ENCODE data around the gene AGPAT4.

AGPAT4 gene

GRCh38 chr6:161237176-161237575 is 36.7 kb downstream of the AGPAT4 start:
- Histone ChIP-seq H2BK5ac (ENCODE audit: low read length) (no peak overlapping the region), H3K4me3 (ENCODE audit: low read length) (no peak overlapping the region), H4K8ac (ENCODE audit: low read depth, low read length) (no peak overlapping the region), H3K23ac (ENCODE audit: low read length) (no peak overlapping the region), H3K27me3 (ENCODE audit: insufficient read depth, low read length, poor library complexity) (no peaks in the 10 kb centered on the region), H2AK5ac (ENCODE audit: low read length) (no peak overlapping the region), H2BK120ac (ENCODE audit: low read depth, low read length) (no peak overlapping the region), H3K79me2 (ENCODE audit: control insufficient read depth, insufficient read depth, low read length) (peaks cover 33% of the 10 kb centered on the region), H3K4ac (ENCODE audit: low read depth, low read length) (no peak overlapping the region), H4K5ac (ENCODE audit: low read length) (no peak overlapping the region), H3K4me1 (ENCODE audit: control insufficient read depth, low read depth, low read length) (peaks cover 3% of the 10 kb centered on the region), H3K18ac (ENCODE audit: low read length) (no peak overlapping the region), H3K4me2 (ENCODE audit: low read length) (no peak overlapping the region), H3K27ac (ENCODE audit: low read depth, low read length) (no peak overlapping the region), H2BK15ac (replicated peaks; ENCODE audit: low read depth) (no peak overlapping the region), H3K79me1 (ENCODE audit: low read length) (peaks cover 31% of the 10 kb centered on the region), H3K36me3 (ENCODE audit: control insufficient read depth, insufficient read depth, low read length) (no peaks in the 10 kb centered on the region), H3K9ac (ENCODE audit: low read length) (no peak overlapping the region), H3K56ac (ENCODE audit: low read length) (no peak overlapping the region)
- WGBS (ENCODE audit: extremely low coverage, insufficient coverage, low lambda C conversion rate) = no CpG with 5 or more reads among the region's 1 CpG
- peak; percentile 49 for DNase-seq

- H2BK15ac ChIP-seq (replicated peaks; ENCODE audit: low read depth) = no peak overlapping the region
- H2BK5ac ChIP-seq (ENCODE audit: low read length) = no peak overlapping the region
- peaks cover 33% of the 10 kb centered on the region for H3K79me2 ChIP-seq (ENCODE audit: control insufficient read depth, insufficient read depth, low read length)
- no peaks in the 10 kb centered on the region for H3K36me3 ChIP-seq (ENCODE audit: control insufficient read depth, insufficient read depth, low read length)
- H3K56ac ChIP-seq (ENCODE audit: low read length) = no peak overlapping the region
- no peak overlapping the region for H4K8ac ChIP-seq (ENCODE audit: low read depth, low read length)
- no peak overlapping the region for H4K5ac ChIP-seq (ENCODE audit: low read length)
- H3K4me3 ChIP-seq (ENCODE audit: low read length) = no peak overlapping the region
- no peak overlapping the region for H2AK5ac ChIP-seq (ENCODE audit: low read length)
- H3K4ac ChIP-seq (ENCODE audit: low read depth, low read length) = no peak overlapping the region
- no CpG with 5 or more reads among the region's 15 CpGs for WGBS (ENCODE audit: extremely low coverage, insufficient coverage, low lambda C conversion rate)
- no peak overlapping the region for H2BK120ac ChIP-seq (ENCODE audit: low read depth, low read length)
- no peak overlapping the region for H3K9ac ChIP-seq (ENCODE audit: low read length)
- H3K4me1 ChIP-seq (ENCODE audit: control insufficient read depth, low read depth, low read length) = peaks cover 3% of the 10 kb centered on the region
- no peak overlapping the region for H3K18ac ChIP-seq (ENCODE audit: low read length)
- no peak overlapping the region for H3K27ac ChIP-seq (ENCODE audit: low read depth, low read length)
- no peak for DNase-seq
- H3K79me1 ChIP-seq (ENCODE audit: low read length) = peaks cover 33% of the 10 kb centered on the region
- H3K23ac ChIP-seq (ENCODE audit: low read length) = no peak overlapping the region
- no peak overlapping the region for H3K4me2 ChIP-seq (ENCODE audit: low read length)
- no peaks in the 10 kb centered on the region for H3K27me3 ChIP-seq (ENCODE audit: insufficient read depth, low read length, poor library complexity)
Observed at GRCh38 chr6:161235776-161236633, 37.9 kb downstream of the AGPAT4 start.

- H3K4me1 ChIP-seq (ENCODE audit: control insufficient read depth, low read depth, low read length) = peaks cover 6% of the 10 kb centered on the region
- no peak overlapping the region for H2AK5ac ChIP-seq (ENCODE audit: low read length)
- H2BK5ac ChIP-seq (ENCODE audit: low read length) = no peak overlapping the region
- no peaks in the 10 kb centered on the region for H3K36me3 ChIP-seq (ENCODE audit: control insufficient read depth, insufficient read depth, low read length)
- H4K5ac ChIP-seq (ENCODE audit: low read length) = no peak overlapping the region
- H3K23ac ChIP-seq (ENCODE audit: low read length) = no peak overlapping the region
- no peak overlapping the region for H3K4ac ChIP-seq (ENCODE audit: low read depth, low read length)
- peaks cover 34% of the 10 kb centered on the region for H3K79me1 ChIP-seq (ENCODE audit: low read length)
- H3K18ac ChIP-seq (ENCODE audit: low read length) = no peak overlapping the region
- H3K27me3 ChIP-seq (ENCODE audit: insufficient read depth, low read length, poor library complexity) = no peaks in the 10 kb centered on the region
- H4K8ac ChIP-seq (ENCODE audit: low read depth, low read length) = no peak overlapping the region
- DNase-seq = peak; percentile 85
- H2BK120ac ChIP-seq (ENCODE audit: low read depth, low read length) = no peak overlapping the region
- no CpG with 5 or more reads among the region's 10 CpGs for WGBS (ENCODE audit: extremely low coverage, insufficient coverage, low lambda C conversion rate)
- H2BK15ac ChIP-seq (replicated peaks; ENCODE audit: low read depth) = no peak overlapping the region
- H3K79me2 ChIP-seq (ENCODE audit: control insufficient read depth, insufficient read depth, low read length) = peaks cover 25% of the 10 kb centered on the region
- no peak overlapping the region for H3K4me2 ChIP-seq (ENCODE audit: low read length)
- no peak overlapping the region for H3K9ac ChIP-seq (ENCODE audit: low read length)
- H3K4me3 ChIP-seq (ENCODE audit: low read length) = no peak overlapping the region
- no peak overlapping the region for H3K27ac ChIP-seq (ENCODE audit: low read depth, low read length)
- H3K56ac ChIP-seq (ENCODE audit: low read length) = no peak overlapping the region
Observed at GRCh38 chr6:161233986-161234661, 39.7 kb downstream of the AGPAT4 start.

- no peak overlapping the region for H3K4me2 ChIP-seq (ENCODE audit: low read length)
- no peak overlapping the region for H3K56ac ChIP-seq (ENCODE audit: low read length)
- no peak overlapping the region for H2BK5ac ChIP-seq (ENCODE audit: low read length)
- H4K5ac ChIP-seq (ENCODE audit: low read length) = no peak overlapping the region
- H3K4me1 ChIP-seq (ENCODE audit: control insufficient read depth, low read depth, low read length) = peaks cover 6% of the 10 kb centered on the region
- no peak overlapping the region for H3K9ac ChIP-seq (ENCODE audit: low read length)
- no peak for DNase-seq
- no peak overlapping the region for H3K23ac ChIP-seq (ENCODE audit: low read length)
- H3K79me1 ChIP-seq (ENCODE audit: low read length) = peaks cover 29% of the 10 kb centered on the region
- H3K27ac ChIP-seq (ENCODE audit: low read depth, low read length) = no peak overlapping the region
- H3K4ac ChIP-seq (ENCODE audit: low read depth, low read length) = no peak overlapping the region
- H3K4me3 ChIP-seq (ENCODE audit: low read length) = no peak overlapping the region
- H3K18ac ChIP-seq (ENCODE audit: low read length) = no peak overlapping the region
- no peak overlapping the region for H4K8ac ChIP-seq (ENCODE audit: low read depth, low read length)
- WGBS (ENCODE audit: extremely low coverage, insufficient coverage, low lambda C conversion rate) = no CpG with 5 or more reads among the region's 11 CpGs
- no peak overlapping the region for H2AK5ac ChIP-seq (ENCODE audit: low read length)
- peaks cover 13% of the 10 kb centered on the region for H3K79me2 ChIP-seq (ENCODE audit: control insufficient read depth, insufficient read depth, low read length)
- no peaks in the 10 kb centered on the region for H3K27me3 ChIP-seq (ENCODE audit: insufficient read depth, low read length, poor library complexity)
- no peaks in the 10 kb centered on the region for H3K36me3 ChIP-seq (ENCODE audit: control insufficient read depth, insufficient read depth, low read length)
- no peak overlapping the region for H2BK15ac ChIP-seq (replicated peaks; ENCODE audit: low read depth)
- H2BK120ac ChIP-seq (ENCODE audit: low read depth, low read length) = no peak overlapping the region
Observed at GRCh38 chr6:161232467-161232866, 41.4 kb downstream of the AGPAT4 start.

- Histone ChIP-seq H3K23ac (ENCODE audit: low read length) (no peak overlapping the region), H2BK15ac (replicated peaks; ENCODE audit: low read depth) (no peak overlapping the region), H3K4me3 (ENCODE audit: low read length) (no peak overlapping the region), H2BK5ac (ENCODE audit: low read length) (no peak overlapping the region), H3K36me3 (ENCODE audit: control insufficient read depth, insufficient read depth, low read length) (no peaks in the 10 kb centered on the region), H4K8ac (ENCODE audit: low read depth, low read length) (no peak overlapping the region), H2AK5ac (ENCODE audit: low read length) (no peak overlapping the region), H3K4me1 (ENCODE audit: control insufficient read depth, low read depth, low read length) (peaks cover 6% of the 10 kb centered on the region), H3K27me3 (ENCODE audit: insufficient read depth, low read length, poor library complexity) (no peaks in the 10 kb centered on the region), H2BK120ac (ENCODE audit: low read depth, low read length) (no peak overlapping the region), H4K5ac (ENCODE audit: low read length) (no peak overlapping the region), H3K79me2 (ENCODE audit: control insufficient read depth, insufficient read depth, low read length) (peaks cover 10% of the 10 kb centered on the region), H3K79me1 (ENCODE audit: low read length) (peaks cover 30% of the 10 kb centered on the region), H3K27ac (ENCODE audit: low read depth, low read length) (no peak overlapping the region), H3K4me2 (ENCODE audit: low read length) (no peak overlapping the region), H3K56ac (ENCODE audit: low read length) (no peak overlapping the region), H3K4ac (ENCODE audit: low read depth, low read length) (no peak overlapping the region), H3K18ac (ENCODE audit: low read length) (no peak overlapping the region), H3K9ac (ENCODE audit: low read length) (no peak overlapping the region)
- WGBS (ENCODE audit: extremely low coverage, insufficient coverage, low lambda C conversion rate) = no CpG with 5 or more reads among the region's 9 CpGs
- DNase-seq = no peak
Observed at GRCh38 chr6:161232010-161232409, 41.9 kb downstream of the AGPAT4 start.

Data from mesendoderm (in vitro differentiated cells).